Right ventricle myocardium inferior (tissue), 1 donor: ENCODE data around the gene RPS10. TPM values are rescaled to one million over a fixed set of nuclear protein-coding genes. Genes with fewer than 3 reads are reported as not detected.

Source experiments
- ATAC-seq: fragments of 200-7000 bp; cut with Tn5 transposase; one replicate; pipeline ENCODE4 v1.9.1; 2020; ENCODE audit warnings: mild to moderate bottlenecking, moderate library complexity
- DNase-seq: peaks from one replicate; pipeline ENCODE4 v3.0.0; 2021; ENCODE audit errors: missing footprints
- intact Hi-C: fragments of 100-400 bp; cut with DNase I; formaldehyde crosslinking; loops from one replicate; pipeline ENCODE4 v1.11.0; 2022
- total RNA-seq: library from RNA; stranded (reverse); fragmentation: NEBNext Ultra II Directional; extraction: Animal tissue kit (Norgen Biotek cat#: 25700); gene quantifications from one replicate; pipeline ENCODE4 v1.2.1, GENCODE V29; 2021
- donor health status: DM: no; HTN: yes; CAD: no; lungs with severe emphysema.

Gene RPS10
- total RNA-seq, 1 donor from 2014 or later: 718 TPM

DNA sequence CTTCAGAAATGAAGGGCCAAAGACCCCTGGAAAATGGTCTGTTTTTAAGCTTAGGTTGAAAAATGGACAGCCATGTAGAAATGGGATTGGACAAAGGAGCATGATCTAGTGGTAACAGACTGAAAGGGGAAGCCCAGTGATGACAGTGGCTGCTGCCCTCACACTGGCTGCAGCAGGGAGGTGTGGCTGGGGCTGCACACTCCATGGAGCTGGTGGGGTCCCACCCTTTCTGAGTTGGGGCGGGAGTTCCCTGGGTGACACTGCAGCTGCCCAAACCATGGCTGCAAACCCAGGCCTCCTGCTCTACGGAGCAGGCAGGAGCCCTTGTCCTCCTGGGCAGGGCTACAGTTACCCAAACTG lies 31.5 kb upstream of the RPS10 start:
- DNase-seq (no peak), ATAC-seq (no peak)
- intact Hi-C loops: no loop called here

DNA sequence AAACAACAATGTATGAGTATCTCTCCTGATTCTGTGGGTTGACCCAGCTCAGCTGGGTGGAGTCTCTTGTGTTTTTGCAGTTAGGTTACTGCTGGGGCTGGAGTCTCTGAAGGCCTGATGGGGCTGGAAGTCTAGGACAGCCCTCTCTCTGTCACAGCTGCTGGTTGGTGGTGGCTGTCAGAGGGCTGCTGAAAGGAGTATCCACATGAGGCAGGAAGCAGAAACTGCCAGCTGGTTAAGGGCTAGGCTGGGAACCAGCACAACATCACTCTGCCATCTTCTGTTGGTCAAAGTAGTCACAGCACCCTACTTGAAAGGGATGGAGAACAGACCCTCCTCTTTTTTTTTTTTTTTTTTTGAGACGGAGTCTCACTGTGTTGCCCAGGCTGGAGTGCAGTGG lies 30.0 kb upstream of the RPS10 start:
- intact Hi-C loops: no loop called here
- ATAC-seq (no peak), DNase-seq (no peak)

DNA sequence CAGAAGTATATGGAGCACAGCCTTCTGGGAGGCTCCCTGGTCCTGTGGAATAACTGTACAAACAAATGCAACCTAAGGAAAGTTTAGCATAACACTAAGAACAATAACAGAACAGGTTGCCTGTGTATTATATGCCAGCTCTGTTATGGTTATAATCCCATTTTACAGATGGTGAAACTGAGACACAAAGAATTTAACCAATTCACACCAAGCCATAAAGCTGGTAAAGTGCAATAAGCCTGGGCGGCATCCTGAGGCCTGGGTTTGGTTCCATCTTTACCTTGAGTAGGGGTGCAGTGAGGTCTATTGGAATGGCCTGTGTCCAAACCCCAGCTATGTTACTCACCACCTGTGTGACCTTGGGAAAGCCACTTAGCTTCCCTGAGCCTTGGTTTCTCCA lies 25.3 kb upstream of the RPS10 start:
- intact Hi-C loops: no loop called here
- ATAC-seq (no peak), DNase-seq (no peak)

DNA sequence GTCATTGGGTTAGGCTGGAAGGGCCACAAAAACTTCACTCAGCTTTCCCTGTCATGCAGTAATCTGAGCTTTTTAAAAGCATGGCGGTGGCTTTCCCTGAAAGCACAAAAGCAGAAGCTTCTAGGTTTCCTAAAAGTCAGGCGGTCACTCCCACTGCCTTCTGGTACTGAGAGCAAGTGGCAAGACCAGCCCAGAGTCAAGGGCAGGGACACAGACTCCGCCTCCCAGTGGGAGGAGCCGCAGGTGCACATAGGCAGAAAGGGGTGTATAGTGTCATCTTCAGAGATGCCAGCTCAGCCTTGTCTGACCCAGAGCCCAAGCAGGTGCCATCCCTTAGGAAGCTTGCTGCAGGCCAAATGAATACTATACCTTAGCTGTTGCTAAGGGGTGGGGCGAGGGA lies 22.0 kb upstream of the RPS10 start:
- ATAC-seq (no peak), DNase-seq (no peak)
- intact Hi-C loops: no loop called here

- ATAC-seq (no peak), DNase-seq (no peak)
- intact Hi-C loops: no loop called here
Observed at GRCh38 chr6:34447386-34447785, 21.5 kb upstream of the RPS10 start.

GRCh38 chr6:34445313-34445860 lies 19.5 kb upstream of the RPS10 start:
- ATAC-seq: no peak
- intact Hi-C loops: no loop called here
- no peak for DNase-seq

DNA sequence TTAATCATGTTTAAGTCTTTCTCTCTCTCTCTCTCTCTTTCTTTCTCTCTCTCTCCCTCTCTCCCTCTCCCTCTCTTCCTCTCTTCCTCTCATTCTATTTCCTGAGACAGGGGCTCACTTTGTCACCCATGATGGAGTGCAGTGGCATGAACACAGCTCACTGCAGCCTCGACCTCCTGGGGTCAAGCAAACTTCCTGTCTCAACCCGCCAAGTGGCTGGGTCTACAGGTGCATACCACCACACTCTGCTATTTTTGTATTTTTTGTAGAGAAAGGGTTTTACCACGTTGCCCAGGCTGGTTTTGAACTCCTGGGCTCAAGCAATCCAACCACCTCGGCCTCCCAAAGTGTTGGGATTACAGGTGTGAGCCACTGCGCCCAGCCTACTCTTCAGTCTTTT lies 15.7 kb upstream of the RPS10 start:
- DNase-seq (no peak), ATAC-seq (no peak)
- intact Hi-C loops: no loop called here

DNA sequence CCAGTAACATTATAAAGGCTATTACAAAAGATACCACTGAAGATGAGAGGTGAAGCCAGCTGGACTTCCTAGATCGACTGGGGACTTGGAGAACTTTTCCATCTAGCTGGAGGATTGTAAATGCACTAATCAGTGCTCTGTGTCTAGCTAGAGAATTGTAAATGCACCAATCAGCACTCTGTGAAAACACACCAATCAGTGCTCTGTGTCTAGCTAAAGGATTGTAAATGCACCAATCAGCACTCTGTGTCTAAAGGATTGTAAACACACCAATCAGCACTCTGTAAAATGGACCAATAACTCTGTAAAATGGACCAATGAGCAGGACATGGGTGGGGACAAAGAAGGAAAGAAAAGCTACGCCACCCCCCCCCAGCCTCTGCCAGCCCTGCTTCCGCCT lies 13.6 kb upstream of the RPS10 start:
- ATAC-seq (no peak), DNase-seq (no peak)
- intact Hi-C loops: no loop called here

DNA sequence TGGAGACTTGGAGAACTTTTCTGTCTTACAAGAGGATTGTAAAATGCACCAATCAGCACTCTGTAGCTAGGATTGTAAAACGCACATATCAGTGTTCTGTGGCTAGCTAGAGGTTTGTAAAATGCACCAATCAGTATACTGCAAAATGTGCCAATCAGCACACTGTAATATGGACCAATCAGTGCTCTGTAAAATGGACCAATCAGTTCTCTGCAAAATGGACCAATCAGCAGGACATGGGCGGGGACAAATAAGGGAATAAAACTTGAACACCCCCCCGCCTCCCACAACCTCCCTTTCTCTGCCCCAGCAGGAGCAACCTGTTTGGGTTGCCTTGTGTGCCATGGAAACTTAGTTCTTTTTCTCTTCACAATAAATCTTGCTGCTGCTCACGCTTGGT lies 12.8 kb upstream of the RPS10 start:
- no peak for DNase-seq
- intact Hi-C loops: no loop called here

GRCh38 chr6:34437644-34437970 lies 11.7 kb upstream of the RPS10 start:
- no peak for ATAC-seq
- no peak for DNase-seq
- intact Hi-C loops: no loop called here

More for the DNA sequence above, 12.8 kb upstream of the RPS10 start:
- ATAC-seq: no peak

DNA sequence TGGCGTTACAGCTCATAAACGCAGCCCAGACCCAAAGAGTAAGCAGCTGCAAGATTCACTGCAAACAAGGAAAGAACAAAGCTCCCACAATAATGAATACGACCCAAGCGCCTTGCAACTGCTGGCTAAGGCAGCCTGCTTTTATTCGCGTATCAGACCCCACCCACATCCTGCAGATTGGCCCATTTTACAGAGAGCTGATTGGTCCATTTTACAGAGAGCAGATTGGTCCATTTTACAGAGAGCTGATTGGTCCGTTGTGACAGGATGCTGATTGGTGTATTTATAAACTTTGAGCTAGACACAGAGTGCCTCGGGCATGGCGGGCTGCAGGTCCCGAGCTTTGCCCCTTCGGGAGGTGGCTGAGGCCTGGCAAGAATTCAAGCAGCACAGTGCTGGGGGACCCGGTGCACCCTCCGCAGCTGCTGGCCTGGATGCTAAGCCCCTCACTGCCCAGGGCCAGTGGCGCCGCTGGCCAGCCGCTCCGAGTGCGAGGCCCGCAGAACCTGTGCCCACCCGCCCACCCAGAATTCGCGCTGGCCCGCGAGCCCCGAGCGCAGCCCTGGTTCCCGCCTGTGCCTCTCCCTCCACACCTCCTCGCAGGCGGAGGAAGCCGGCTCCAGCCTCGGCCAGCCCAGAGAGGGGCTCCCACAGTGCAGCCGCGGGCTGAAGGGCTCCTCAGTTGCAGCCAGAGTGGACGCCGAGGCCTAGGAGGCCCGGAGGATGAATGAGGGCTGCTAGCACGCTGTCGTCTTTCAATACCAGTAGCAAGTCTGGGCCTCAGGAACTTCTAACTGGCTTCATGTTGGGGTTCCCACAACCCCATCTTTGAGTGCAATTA lies 11.2 kb upstream of the RPS10 start:
- no peak for ATAC-seq
- intact Hi-C loops: no loop called here

GRCh38 chr6:34435916-34436315 lies 10.0 kb upstream of the RPS10 start:
- intact Hi-C loops: no loop called here
- ATAC-seq (no peak), DNase-seq (no peak)

More for the DNA sequence above, 11.2 kb upstream of the RPS10 start:
- DNase-seq: no peak

DNA sequence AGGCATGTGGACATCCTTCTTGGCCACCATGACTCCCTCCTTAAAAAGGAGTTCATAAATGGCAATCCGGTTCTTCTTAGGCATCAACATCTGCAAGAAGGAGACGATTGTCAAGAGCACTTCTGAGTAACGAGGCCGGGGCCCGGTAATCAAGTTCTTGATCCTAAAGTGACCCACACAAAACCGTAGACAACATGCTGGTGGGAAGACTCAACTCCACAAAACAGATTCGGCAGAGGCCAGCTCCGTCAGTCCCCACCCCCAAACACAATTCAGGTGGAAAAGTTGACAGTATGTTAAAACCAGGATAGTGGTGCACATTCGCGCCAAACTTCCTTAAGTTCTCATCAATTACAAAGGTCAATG lies 754 bp downstream of the RPS10 start:
- DNase-seq (no peak), ATAC-seq (no peak)
- intact Hi-C loops: no loop called here

DNA sequence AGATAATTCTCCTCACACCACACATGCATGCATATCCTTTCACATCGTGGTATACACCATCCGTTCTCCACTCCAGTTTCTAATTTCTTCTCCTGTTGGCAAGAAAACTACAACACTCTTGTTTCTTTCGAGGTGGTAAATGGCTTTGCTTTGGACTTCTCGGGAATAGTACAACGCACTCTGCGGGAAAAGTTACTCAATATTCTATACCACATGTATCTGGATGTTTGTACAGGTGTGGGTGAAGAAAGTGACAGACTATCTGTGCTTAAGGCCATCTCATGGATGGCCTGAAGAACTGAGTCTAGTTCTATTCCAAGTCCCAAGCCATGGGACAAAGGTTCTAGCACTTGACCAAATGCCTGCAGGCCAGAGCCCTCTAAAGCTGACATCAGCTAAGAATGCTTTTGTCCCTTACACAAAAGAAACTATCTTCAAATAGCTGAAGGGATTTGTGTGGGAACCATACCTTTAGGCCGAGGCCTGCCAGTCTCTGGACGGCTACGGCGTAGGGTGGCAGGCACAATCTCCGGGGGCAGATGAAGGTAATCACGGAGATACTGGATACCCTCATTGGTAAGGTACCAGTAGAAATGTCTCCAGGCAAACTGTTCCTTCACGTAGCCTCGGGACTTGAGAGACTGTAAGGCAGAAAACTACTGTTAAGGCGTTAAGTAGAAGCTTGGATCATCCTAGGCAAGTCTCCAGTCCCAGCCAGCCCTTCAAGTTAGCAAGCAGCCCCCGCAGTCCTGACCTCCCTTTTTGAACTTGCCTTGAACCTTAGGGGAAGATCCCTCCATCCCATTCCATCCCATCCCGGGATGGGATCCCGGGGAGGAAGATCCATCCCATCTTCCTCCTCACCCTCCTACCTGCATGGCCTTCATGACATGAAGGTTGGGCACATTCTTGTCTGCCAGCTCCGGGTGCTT lies 1.4 kb downstream of the RPS10 start:
- no peak for DNase-seq
- no peak for ATAC-seq
- intact Hi-C loops: no loop called here

- no peak for DNase-seq
- ATAC-seq: no peak
- intact Hi-C loops: no loop called here
Observed at GRCh38 chr6:34423254-34423653, 2.6 kb downstream of the RPS10 start.

- ATAC-seq (no peak), DNase-seq (no peak)
- intact Hi-C loops: no loop called here
Observed at GRCh38 chr6:34418367-34418766, 7.5 kb downstream of the RPS10 start.

DNA sequence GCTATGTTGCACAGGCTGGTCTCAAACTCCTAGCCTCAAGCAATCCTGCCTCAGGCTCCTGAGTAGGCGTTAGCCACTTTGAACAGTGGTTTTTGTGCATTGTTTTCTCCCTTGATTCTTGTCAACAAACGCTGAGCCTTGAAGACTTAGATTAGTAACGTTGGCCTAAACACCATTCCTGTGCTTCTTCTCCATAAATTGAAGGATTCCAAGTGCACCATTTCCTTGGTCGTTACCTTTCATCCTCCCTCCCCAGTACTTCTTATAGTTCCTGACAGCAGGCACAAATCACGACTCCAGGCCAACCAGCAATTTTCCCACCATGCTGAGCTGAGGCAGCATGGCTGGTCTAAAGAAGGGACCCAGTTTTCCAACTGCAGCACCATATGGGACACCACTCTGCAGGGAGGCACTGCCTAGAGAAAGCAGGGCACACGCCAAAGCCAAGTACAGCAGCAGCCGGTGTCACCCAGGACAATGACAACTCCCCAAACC lies 8.9 kb downstream of the RPS10 start:
- intact Hi-C loops: no loop called here
- no peak for DNase-seq
- ATAC-seq: no peak

DNA sequence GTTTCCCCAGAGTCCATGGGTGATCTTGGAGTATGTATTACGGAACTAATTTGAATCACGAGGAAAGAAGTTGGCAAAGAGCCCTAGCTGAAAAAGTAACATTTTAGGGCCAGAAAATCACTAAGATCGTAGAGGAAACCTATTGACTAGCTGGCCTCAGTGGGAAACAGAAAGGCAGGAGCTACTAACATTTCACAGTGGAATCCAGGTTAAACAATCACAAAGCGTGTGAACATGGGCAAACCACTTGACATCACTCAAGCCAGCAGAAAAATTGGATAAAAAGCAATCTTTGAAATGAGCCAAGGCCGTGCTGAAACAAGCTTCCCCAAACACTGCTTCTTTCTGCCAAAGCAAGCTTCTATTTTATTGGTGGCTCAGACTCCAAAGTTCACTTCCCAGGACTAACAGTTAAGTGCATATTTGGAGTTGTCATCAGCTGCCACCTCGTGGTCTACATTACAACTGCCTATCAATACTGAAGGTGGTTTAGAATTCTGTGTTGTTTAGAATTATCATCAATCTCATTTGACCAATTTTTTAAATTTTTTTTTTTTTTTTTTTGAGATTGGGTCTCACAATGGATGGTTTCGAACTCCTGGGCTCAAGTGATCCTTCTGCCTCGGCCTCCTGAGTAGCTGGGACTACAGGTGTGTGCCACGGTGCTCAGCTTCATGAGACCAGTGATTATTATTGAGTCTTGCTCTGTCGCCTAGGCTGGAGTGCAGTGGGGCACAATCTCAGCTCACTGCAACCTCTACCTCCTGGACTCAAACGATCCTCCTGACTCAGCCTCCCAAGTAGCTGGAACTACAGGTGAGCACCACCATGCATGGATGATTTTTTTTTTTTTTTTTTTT lies 10.6 kb downstream of the RPS10 start:
- no peak for DNase-seq
- peak; percentile 94 for ATAC-seq
- intact Hi-C loops: loop anchor here (1.0 to 2.0 kb wide), 3 partner anchors 22 to 219 kb away; partner anchors contain the start of genes NUDT3 and SMIM29
